Gastrocnemius medialis (tissue), 4 donors: ENCODE data around the gene TMEM116.

Source experiments
- CTCF ChIP-seq, 5 experiments: fragments of 450-650 bp in 3 of 5; fragments of 200-600 bp in 2 of 5; sonication (generic) in 2 of 5; IDR thresholded peaks in 4 of 5; conservative IDR thresholded peaks in 1 of 5; 1 replicate in 4 of 5; 2 replicates in 1 of 5; pipeline ENCODE4 v1.5.1; 2016 to 2019; ENCODE audit warnings: antibody characterized with exemption in 5 of 5, mild to moderate bottlenecking in 3 of 5, moderate library complexity in 3 of 5
- POLR2A ChIP-seq, 2 donors: fragments of 450-650 bp; IDR thresholded peaks; one replicate each; pipeline ENCODE4 v1.6.1; 2017; ENCODE audit warnings: antibody characterized with exemption in 2 of 2, mild to moderate bottlenecking in 2 of 2, moderate library complexity in 2 of 2

GRCh38 chr12:112029301-112029700 lies 16.3 kb upstream of the TMEM116 start:
- TF ChIP-seq POLR2A (IDR thresholded peaks at IDR 0.05) (no peak), CTCF (IDR thresholded peaks at IDR 0.05 in 4 of 5, conservative IDR thresholded peaks at IDR 0.05 in 1 of 5) (no peak)
